ENCODE data around the gene DYNC1I1. TPM values are rescaled to one million over a fixed set of nuclear protein-coding genes. Genes with fewer than 3 reads are reported as not detected.

The DYNC1I1 gene
- total and polyA plus RNA-seq, 2 donors (not counting 3 experiments of a cell fraction or from before 2014, with no cell fraction given) = 1.8 to 3.6 TPM

- FAIRE-seq (no peak), DNase-seq (ENCODE audit: low read depth, low spot score) (no peak)
- no TSS peak for BruUV-seq (replicated peaks)
- H3K9me1 ChIP-seq (replicated peaks; ENCODE audit: control insufficient read depth, extremely low read depth, insufficient read depth, low read length) = no peaks in the 10 kb centered on the region
- no peak overlapping the region for H3K4me2 ChIP-seq (ENCODE audit: insufficient read depth, low read length)
- H3K79me2 ChIP-seq (ENCODE audit: control insufficient read depth, insufficient read depth, low read length) = no peaks in the 10 kb centered on the region
- no peaks in the 10 kb centered on the region for H3K36me3 ChIP-seq (ENCODE audit: control insufficient read depth in 2 of 2, extremely low read depth in 1 of 2, insufficient read depth in 2 of 2, low read length in 2 of 2)
- CTCF ChIA-PET = no interaction called here
- no peaks in the 10 kb centered on the region for H3K9me3 ChIP-seq (replicated peaks; ENCODE audit: control insufficient read depth, insufficient read depth, low read length)
- H2AFZ ChIP-seq (ENCODE audit: low read depth, low read length) = no peak overlapping the region
- intact Hi-C loops (cut with micrococcal nuclease) = no loop called here
- no peaks in the 10 kb centered on the region for H4K20me1 ChIP-seq (replicated peaks; ENCODE audit: control insufficient read depth, extremely low read depth, insufficient read depth, low read length)
- H3K9ac ChIP-seq (replicated peaks; ENCODE audit: extremely low read depth, insufficient read depth, low read length) = no peak overlapping the region
- H3K27ac ChIP-seq (ENCODE audit: insufficient read depth, low read depth, low read length) = no peak overlapping the region
- dilution Hi-C loops (cut with MboI; ENCODE audit: extremely low pct_ligation_motif_present, low sequenced_read_pairs) = no loop called here
- POLR2A ChIA-PET = no interaction called here
- TF ChIP-seq POLR2AphosphoS5 (IDR thresholded peaks at IDR 0.05; ENCODE audit: insufficient read depth, low read depth, low read length) = no peak
- TF ChIP-seq JUN (IDR thresholded peaks at IDR 0.05; ENCODE audit: borderline replicate concordance, insufficient read depth, insufficient read length, low read depth) = no peak
- no peak for TF ChIP-seq FOS (IDR thresholded peaks at IDR 0.05; ENCODE audit: borderline replicate concordance, insufficient read depth, low read length)
- TF ChIP-seq GATA2 (IDR thresholded peaks at IDR 0.05; ENCODE audit: insufficient read depth, insufficient read length, low read depth, low read length) = no peak
- TF ChIP-seq MYC (IDR thresholded peaks at IDR 0.05; ENCODE audit: low read depth, low read length) = no peak
- TF ChIP-seq EZH2 (IDR thresholded peaks at IDR 0.05; ENCODE audit: borderline replicate concordance, low read depth, low read length, severe bottlenecking) = no peak
- TF ChIP-seq CTCF (IDR thresholded peaks at IDR 0.05; ENCODE audit: extremely low read depth in 1 of 2, insufficient read depth in 1 of 2, low read depth in 1 of 2, low read length in 2 of 2) = no peak
- TF ChIP-seq MAX (IDR thresholded peaks at IDR 0.05; ENCODE audit: insufficient read depth, insufficient read length) = no peak
- TF ChIP-seq POLR2A (IDR thresholded peaks at IDR 0.05; ENCODE audit: low read depth, low read length) = no peak
- no peak overlapping the region for H3K4me3 ChIP-seq (replicated peaks in 1 of 3; ENCODE audit: insufficient read depth in 1 of 3, low read depth in 1 of 3, low read length in 3 of 3)
- H3K27me3 ChIP-seq (ENCODE audit: control insufficient read depth in 2 of 2, insufficient read depth in 2 of 2, low read length in 2 of 2) = peaks cover 0 to 4% of the 10 kb centered on the region in 2 experiments
- no peaks in the 10 kb centered on the region for H3K4me1 ChIP-seq (ENCODE audit: control insufficient read depth, extremely low read depth, insufficient read depth, low read length)
These were observed 289.5 kb downstream of the DYNC1I1 start for GRCh38 chr7:96061844-96062243.
